HL-60 (cell line): ENCODE data around the gene EML5.

Experiments
- DNase-seq, 2 experiments: peaks; one replicate each; pipeline ENCODE4 v3.0.0-alpha.2; 2010 to 2020; ENCODE audit warnings: low read depth in 1 of 2, low spot score in 1 of 2
- H3K27ac ChIP-seq: fragments of 250-450 bp; sonication (Bioruptor Pico); replicated peaks from 2 replicates; pipeline ENCODE4 v1.5.1; 2020; ENCODE audit warnings: mild to moderate bottlenecking, moderate library complexity
- H3K27me3 ChIP-seq: fragments of 250-450 bp; sonication (Bioruptor Pico); 2 replicates; pipeline ENCODE4 v1.5.1; 2021; ENCODE audit warnings: mild to moderate bottlenecking, moderate library complexity; ENCODE audit not compliant: insufficient read depth, poor library complexity, severe bottlenecking
- H3K4me3 ChIP-seq: replicated peaks from 2 replicates; pipeline ENCODE4 v1.5.1; 2011; ENCODE audit warnings: mild to moderate bottlenecking, control low read depth, low read length; ENCODE audit not compliant: insufficient read depth
- CTCF ChIP-seq: IDR thresholded peaks from one replicate; pipeline ENCODE4 v1.5.1; 2011; ENCODE audit warnings: low read length, control low read depth, inconsistent platforms; ENCODE audit not compliant: insufficient read depth
- GABPA ChIP-seq: IDR thresholded peaks from 2 replicates; pipeline ENCODE4 v1.6.1; 2012; ENCODE audit warnings: low read depth
- POLR2AphosphoS5 ChIP-seq: IDR thresholded peaks from 2 replicates; pipeline ENCODE4 v1.6.1; 2012; ENCODE audit warnings: low read depth
- REST ChIP-seq: IDR thresholded peaks from 2 replicates; pipeline ENCODE4 v1.6.1; 2012; ENCODE audit warnings: low read depth; ENCODE audit not compliant: insufficient replicate concordance
- SPI1 ChIP-seq: IDR thresholded peaks from 2 replicates; pipeline ENCODE4 v1.6.1; 2012; ENCODE audit warnings: low read depth, mild to moderate bottlenecking, borderline replicate concordance

Gene EML5

GRCh38 chr14:88681755-88682494 is 110.8 kb downstream of the EML5 start:
- no peak for DNase-seq
- Histone ChIP-seq H3K27me3 (peaks cover 2% of the 10 kb centered on the region), H3K27ac (no peak overlapping the region), H3K4me3 (no peak overlapping the region)
- no peak for TF ChIP-seq POLR2AphosphoS5
- no peak for TF ChIP-seq CTCF
- no peak for TF ChIP-seq SPI1
- no peak for TF ChIP-seq GABPA
- TF ChIP-seq REST = no peak

- H3K27ac ChIP-seq = no peak overlapping the region
- no peak for DNase-seq
- H3K27me3 ChIP-seq = no peaks in the 10 kb centered on the region
- TF ChIP-seq GABPA = no peak
- TF ChIP-seq CTCF = no peak
- TF ChIP-seq SPI1 = no peak
- TF ChIP-seq POLR2AphosphoS5 = no peak
- H3K4me3 ChIP-seq = no peak overlapping the region
Measured at GRCh38 chr14:88669346-88669745, 123.4 kb downstream of the EML5 start.

- DNase-seq = no peak
- Histone ChIP-seq H3K4me3 (no peak overlapping the region), H3K27me3 (no peaks in the 10 kb centered on the region), H3K27ac (no peak overlapping the region)
- TF ChIP-seq REST = no peak
- TF ChIP-seq GABPA = no peak
- TF ChIP-seq SPI1 = no peak
- TF ChIP-seq POLR2AphosphoS5 = no peak
- TF ChIP-seq CTCF = no peak
Measured at GRCh38 chr14:88668448-88669116, 124.2 kb downstream of the EML5 start.
